ENCODE measurements around the gene NBPF20. TPM values are rescaled to one million over a fixed set of nuclear protein-coding genes. Genes with fewer than 3 reads are reported as not detected.
"Not testable (repeated sequence)": the region's sequence is repeated elsewhere in the genome, so short reads cannot be mapped to it uniquely, and the experiment has no call there.

NBPF20 gene
- total and polyA plus RNA-seq, 2 donors (not counting 3 experiments of a cell fraction or from before 2014, with no cell fraction given), result 2.6 to 5.3 TPM

GRCh38 chr1:145471365-145471764 is 46.0 kb upstream of the NBPF20 start:
- CTCF ChIA-PET; POLR2A ChIA-PET; intact Hi-C loops (cut with micrococcal nuclease); H4K20me1 ChIP-seq (replicated peaks; ENCODE audit: control insufficient read depth, extremely low read depth, insufficient read depth, low read length); BruUV-seq (replicated peaks); H3K4me3 ChIP-seq (replicated peaks in 1 of 3; ENCODE audit: insufficient read depth in 1 of 3, low read depth in 1 of 3, low read length in 3 of 3); H3K36me3 ChIP-seq (ENCODE audit: control insufficient read depth in 2 of 2, extremely low read depth in 1 of 2, insufficient read depth in 2 of 2, low read length in 2 of 2); dilution Hi-C loops (cut with MboI; ENCODE audit: extremely low pct_ligation_motif_present, low sequenced_read_pairs); H3K9ac ChIP-seq (replicated peaks; ENCODE audit: extremely low read depth, insufficient read depth, low read length); H2AFZ ChIP-seq (ENCODE audit: low read depth, low read length); H3K79me2 ChIP-seq (ENCODE audit: control insufficient read depth, insufficient read depth, low read length); H3K9me1 ChIP-seq (replicated peaks; ENCODE audit: control insufficient read depth, extremely low read depth, insufficient read depth, low read length); FAIRE-seq; H3K4me2 ChIP-seq (ENCODE audit: insufficient read depth, low read length); H3K9me3 ChIP-seq (replicated peaks; ENCODE audit: control insufficient read depth, insufficient read depth, low read length); H3K27me3 ChIP-seq (ENCODE audit: control insufficient read depth in 2 of 2, insufficient read depth in 2 of 2, low read length in 2 of 2); H3K27ac ChIP-seq (ENCODE audit: insufficient read depth, low read depth, low read length); DNase-seq (ENCODE audit: low read depth, low spot score); H3K4me1 ChIP-seq (ENCODE audit: control insufficient read depth, extremely low read depth, insufficient read depth, low read length): not testable (repeated sequence)

GRCh38 chr1:145465405-145466144 is 40.2 kb upstream of the NBPF20 start:
- TF ChIP-seq POLR2A (IDR thresholded peaks at IDR 0.05; ENCODE audit: low read depth, low read length) (peak; percentile 99), POLR2AphosphoS5 (IDR thresholded peaks at IDR 0.05; ENCODE audit: insufficient read depth, low read depth, low read length) (peak; percentile 98)
- H3K36me3 ChIP-seq (ENCODE audit: control insufficient read depth in 2 of 2, extremely low read depth in 1 of 2, insufficient read depth in 2 of 2, low read length in 2 of 2); dilution Hi-C loops (cut with MboI; ENCODE audit: extremely low pct_ligation_motif_present, low sequenced_read_pairs); H3K4me1 ChIP-seq (ENCODE audit: control insufficient read depth, extremely low read depth, insufficient read depth, low read length); H3K9me1 ChIP-seq (replicated peaks; ENCODE audit: control insufficient read depth, extremely low read depth, insufficient read depth, low read length); CTCF ChIA-PET; H3K79me2 ChIP-seq (ENCODE audit: control insufficient read depth, insufficient read depth, low read length); H3K9ac ChIP-seq (replicated peaks; ENCODE audit: extremely low read depth, insufficient read depth, low read length); H3K27me3 ChIP-seq (ENCODE audit: control insufficient read depth in 2 of 2, insufficient read depth in 2 of 2, low read length in 2 of 2); intact Hi-C loops (cut with micrococcal nuclease); FAIRE-seq; H3K4me2 ChIP-seq (ENCODE audit: insufficient read depth, low read length); H3K9me3 ChIP-seq (replicated peaks; ENCODE audit: control insufficient read depth, insufficient read depth, low read length); H4K20me1 ChIP-seq (replicated peaks; ENCODE audit: control insufficient read depth, extremely low read depth, insufficient read depth, low read length): not testable (repeated sequence)
- DNase-seq (ENCODE audit: low read depth, low spot score), result peak; percentile 78
- BruUV-seq (replicated peaks), result TSS peak; percentile 100
- POLR2A ChIA-PET, result interaction anchor here (0.6 kb wide), 1 partner anchor 1053 kb away, joined by 5 read pairs; no protein-coding TSS in a partner anchor
- Histone ChIP-seq H3K4me3 (replicated peaks in 1 of 3; ENCODE audit: insufficient read depth in 1 of 3, low read depth in 1 of 3, low read length in 3 of 3) (peak overlapping the region in 2 of 3 experiments; percentile 10 to 24), H3K27ac (ENCODE audit: insufficient read depth, low read depth, low read length) (peak overlapping the region; percentile 45), H2AFZ (ENCODE audit: low read depth, low read length) (peak overlapping the region; percentile 12)

- H3K36me3 ChIP-seq (ENCODE audit: control insufficient read depth in 2 of 2, extremely low read depth in 1 of 2, insufficient read depth in 2 of 2, low read length in 2 of 2); FAIRE-seq; H3K27ac ChIP-seq (ENCODE audit: insufficient read depth, low read depth, low read length); H3K4me1 ChIP-seq (ENCODE audit: control insufficient read depth, extremely low read depth, insufficient read depth, low read length); H3K9me1 ChIP-seq (replicated peaks; ENCODE audit: control insufficient read depth, extremely low read depth, insufficient read depth, low read length); BruUV-seq (replicated peaks); H3K9me3 ChIP-seq (replicated peaks; ENCODE audit: control insufficient read depth, insufficient read depth, low read length); H3K79me2 ChIP-seq (ENCODE audit: control insufficient read depth, insufficient read depth, low read length); dilution Hi-C loops (cut with MboI; ENCODE audit: extremely low pct_ligation_motif_present, low sequenced_read_pairs); H3K27me3 ChIP-seq (ENCODE audit: control insufficient read depth in 2 of 2, insufficient read depth in 2 of 2, low read length in 2 of 2); intact Hi-C loops (cut with micrococcal nuclease); H3K4me2 ChIP-seq (ENCODE audit: insufficient read depth, low read length); DNase-seq (ENCODE audit: low read depth, low spot score); H2AFZ ChIP-seq (ENCODE audit: low read depth, low read length); CTCF ChIA-PET; H3K9ac ChIP-seq (replicated peaks; ENCODE audit: extremely low read depth, insufficient read depth, low read length); H4K20me1 ChIP-seq (replicated peaks; ENCODE audit: control insufficient read depth, extremely low read depth, insufficient read depth, low read length): not testable (repeated sequence)
- POLR2A ChIA-PET, result interaction anchor here (0.6 kb wide), 1 partner anchor 1052 kb away, joined by 5 read pairs; no protein-coding TSS in a partner anchor
- peak overlapping the region in 2 of 3 experiments; percentile 10 to 24 for H3K4me3 ChIP-seq (replicated peaks in 1 of 3; ENCODE audit: insufficient read depth in 1 of 3, low read depth in 1 of 3, low read length in 3 of 3)
These were observed 39.4 kb upstream of the NBPF20 start for GRCh38 chr1:145464708-145465336.

GRCh38 chr1:145464017-145464416 is 38.6 kb upstream of the NBPF20 start:
- H3K36me3 ChIP-seq (ENCODE audit: control insufficient read depth in 2 of 2, extremely low read depth in 1 of 2, insufficient read depth in 2 of 2, low read length in 2 of 2); H3K4me1 ChIP-seq (ENCODE audit: control insufficient read depth, extremely low read depth, insufficient read depth, low read length); H3K9ac ChIP-seq (replicated peaks; ENCODE audit: extremely low read depth, insufficient read depth, low read length); H3K4me2 ChIP-seq (ENCODE audit: insufficient read depth, low read length); dilution Hi-C loops (cut with MboI; ENCODE audit: extremely low pct_ligation_motif_present, low sequenced_read_pairs); H3K27me3 ChIP-seq (ENCODE audit: control insufficient read depth in 2 of 2, insufficient read depth in 2 of 2, low read length in 2 of 2); DNase-seq (ENCODE audit: low read depth, low spot score); FAIRE-seq; BruUV-seq (replicated peaks); CTCF ChIA-PET; intact Hi-C loops (cut with micrococcal nuclease); H3K9me3 ChIP-seq (replicated peaks; ENCODE audit: control insufficient read depth, insufficient read depth, low read length); H3K79me2 ChIP-seq (ENCODE audit: control insufficient read depth, insufficient read depth, low read length); H3K9me1 ChIP-seq (replicated peaks; ENCODE audit: control insufficient read depth, extremely low read depth, insufficient read depth, low read length); POLR2A ChIA-PET; H2AFZ ChIP-seq (ENCODE audit: low read depth, low read length); H3K4me3 ChIP-seq (replicated peaks in 1 of 3; ENCODE audit: insufficient read depth in 1 of 3, low read depth in 1 of 3, low read length in 3 of 3); H3K27ac ChIP-seq (ENCODE audit: insufficient read depth, low read depth, low read length); H4K20me1 ChIP-seq (replicated peaks; ENCODE audit: control insufficient read depth, extremely low read depth, insufficient read depth, low read length): not testable (repeated sequence)
